A549 treated with dexamethasone at 1 μM for 4 hours (cell line): ENCODE results near the gene SAMD4B. TPM values are rescaled to one million over a fixed set of nuclear protein-coding genes. Genes with fewer than 3 reads are reported as not detected.

Source experiments
- total RNA-seq: library from RNA; stranded (reverse); fragments of 200-300 nt; extraction: Qiagen RNA extraction; gene quantifications from 5 replicates; pipeline ENCODE4 v1.2.3, GENCODE V29; 2022

The SAMD4B gene
- 101 to 193 TPM (median 189 TPM) in 5 replicates for total RNA-seq

GRCh38 chr19:39341719-39342604, at the start of gene SAMD4B:
Gene SAMD4B, plus strand, starts transcription at chr19:39342421. Its CDS starts 14,473 bp downstream, at chr19:39356894.

GRCh38 chr19:39296055-39296645, 46.1 kb upstream of the SAMD4B start, which contains the start of gene IFNL1:
Gene IFNL1, plus strand, starts transcription at chr19:39296407. Its CDS starts 15 bp downstream, at chr19:39296422.

GRCh38 chr19:39390751-39391437, 48.7 kb downstream of the SAMD4B start, which contains the start of the genes MED29 and PAF1:
Gene MED29, plus strand, starts transcription at chr19:39391378. Its CDS starts 45 bp downstream, at chr19:39391423.
Gene PAF1, minus strand, starts transcription at chr19:39391106. Its CDS starts 242 bp downstream, at chr19:39390864.

GRCh38 chr19:39406656-39407409, 64.6 kb downstream of the SAMD4B start, which contains the start of gene ZFP36:
Gene ZFP36, plus strand, starts transcription at chr19:39406847. Its CDS starts 58 bp downstream, at chr19:39406905.

GRCh38 chr19:39412100-39412866, 70.1 kb downstream of the SAMD4B start, which contains the start of gene PLEKHG2:
Gene PLEKHG2, plus strand, starts transcription at chr19:39412669. Its CDS starts 1,418 bp downstream, at chr19:39414087.

Other genes starting within 250 kb of the SAMD4B start
- gene PAK4, start 216.6 kb upstream of the SAMD4B start, total RNA-seq: 70.5 to 147 TPM (median 134 TPM) in 5 replicates
- 1.0 to 1.7 TPM (median 1.5 TPM) in 5 replicates for gene NCCRP1, start 145.5 kb upstream of the SAMD4B start, total RNA-seq
- not detected in 5 replicates for gene SYCN, start 138.2 kb upstream of the SAMD4B start, total RNA-seq
- gene IFNL3, start 97.4 kb upstream of the SAMD4B start, total RNA-seq: not detected in 5 replicates
- gene IFNL4, start 93.6 kb upstream of the SAMD4B start, total RNA-seq: not detected in 5 replicates
- gene IFNL2, start 74.0 kb upstream of the SAMD4B start, total RNA-seq: not detected in 5 replicates
- 0.16 to 0.26 TPM in 2 of 5 replicates, not detected in the others for gene IFNL1, start 46.0 kb upstream of the SAMD4B start, total RNA-seq
- 6.3 to 10.8 TPM (median 9.6 TPM) in 5 replicates for gene LRFN1, start 21.6 kb upstream of the SAMD4B start, total RNA-seq
- 0.31 TPM in 1 of 5 replicates, not detected in the others for gene GMFG, start 6.4 kb upstream of the SAMD4B start, total RNA-seq
- 70.3 to 88.0 TPM (median 86.0 TPM) in 5 replicates for gene PAF1, start 48.7 kb downstream of the SAMD4B start, total RNA-seq
- 66.9 to 81.5 TPM (median 79.2 TPM) in 5 replicates for gene MED29, start 49.0 kb downstream of the SAMD4B start, total RNA-seq
- 195 to 324 TPM (median 282 TPM) in 5 replicates for gene ZFP36, start 64.4 kb downstream of the SAMD4B start, total RNA-seq
- 60.4 to 147 TPM (median 118 TPM) in 5 replicates for gene PLEKHG2, start 70.2 kb downstream of the SAMD4B start, total RNA-seq
- gene RPS16, start 93.5 kb downstream of the SAMD4B start, total RNA-seq: 6,292 to 6,945 TPM (median 6,439 TPM) in 5 replicates
- gene SUPT5H, start 103.2 kb downstream of the SAMD4B start, total RNA-seq: 141 to 199 TPM (median 189 TPM) in 5 replicates
- gene TIMM50, start 138.4 kb downstream of the SAMD4B start, total RNA-seq: 175 to 234 TPM (median 221 TPM) in 5 replicates
- gene DLL3, start 156.5 kb downstream of the SAMD4B start, total RNA-seq: 7.2 to 9.6 TPM (median 9.0 TPM) in 5 replicates
- gene SELENOV, start 172.7 kb downstream of the SAMD4B start, total RNA-seq: 0.05 TPM in 1 of 5 replicates, not detected in the others
- 5.8 to 7.8 TPM (median 7.2 TPM) in 5 replicates for gene EID2B, start 190.4 kb downstream of the SAMD4B start, total RNA-seq
- 35.1 to 39.3 TPM (median 35.6 TPM) in 5 replicates for gene EID2, start 197.7 kb downstream of the SAMD4B start, total RNA-seq